Activated naive CD4-positive, alpha-beta T cell treated with anti-CD3 and anti-CD28 coated beads, Interleukin-2, amount 50 U/mL, for 72 hours (primary cell): ENCODE measurements around the gene ECI2. TPM values are rescaled to one million over a fixed set of nuclear protein-coding genes. Genes with fewer than 3 reads are reported as not detected.
"Not testable (repeated sequence)": the region's sequence is repeated elsewhere in the genome, so short reads cannot be mapped to it uniquely, and the experiment has no call there.

Source experiments
- ATAC-seq, 2 donors: fragments of 150-1000 bp; cut with Tn5 transposase; 2 replicates each; pipeline ENCODE4 v1.10.0; 2021; ENCODE audit warnings: mild to moderate bottlenecking in 2 of 2, moderate library complexity in 2 of 2
- DNase-seq, 2 donors: peaks; one replicate each; pipeline ENCODE4 v3.0.0; 2021 to 2022; ENCODE audit warnings: low spot score in 2 of 2
- H3K27ac Mint-ChIP-seq, 2 donors: one replicate each; pipeline ENCODE4 v1.8.0; 2022; ENCODE audit warnings: mild to moderate bottlenecking in 2 of 2, mixed read lengths in 2 of 2
- H3K36me3 Mint-ChIP-seq, 2 donors: one replicate each; pipeline ENCODE4 v1.8.0; 2022; ENCODE audit warnings: mixed read lengths in 2 of 2
- H3K9me3 Mint-ChIP-seq, 2 donors: one replicate each; pipeline ENCODE4 v1.8.0; 2022; ENCODE audit warnings: mixed read lengths in 2 of 2
- total RNA-seq, 2 donors: library from RNA; stranded (reverse); gene quantifications; one replicate each; pipeline ENCODE4 v1.2.3, GENCODE V29; 2022

Gene ECI2
- total RNA-seq, 2 donors from 2014 or later, result 44.7 to 50.0 TPM

DNA sequence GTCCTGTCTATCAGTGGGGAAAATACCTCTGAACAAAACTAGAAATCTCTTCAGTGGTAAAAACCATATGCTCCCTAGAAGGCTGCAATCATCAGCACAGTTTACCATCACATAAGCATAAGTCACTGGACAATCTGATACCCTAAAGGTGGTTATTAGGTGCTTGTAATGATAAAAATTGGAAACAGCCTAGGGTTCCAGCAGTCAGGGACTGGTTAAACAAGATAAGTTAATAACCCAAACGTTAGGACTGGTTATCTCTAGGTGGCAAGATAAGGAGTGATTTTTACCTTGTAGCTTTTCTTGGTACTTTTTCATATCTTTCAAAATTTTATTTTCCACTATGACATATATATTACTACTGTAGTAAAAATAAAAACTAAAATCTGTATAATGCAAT is 11.0 kb downstream of the ECI2 start:
- Mint-ChIP-seq H3K36me3 (peaks cover 19 to 29% of the 10 kb centered on the region in 2 donors), H3K27ac (peak overlapping the region in 1 of 2 donors; percentile 29), H3K9me3 (no peaks in the 10 kb centered on the region)
- DNase-seq, result no peak
- no peak for ATAC-seq

GRCh38 chr6:4115741-4116140 is 19.6 kb downstream of the ECI2 start:
- Mint-ChIP-seq H3K36me3 (peaks cover 43 to 46% of the 10 kb centered on the region in 2 donors), H3K9me3 (peaks cover 11 to 21% of the 10 kb centered on the region in 2 donors)
- ATAC-seq, result no peak

GRCh38 chr6:4114123-4114522 is 21.3 kb downstream of the ECI2 start:
- ATAC-seq (no peak), DNase-seq (no peak)
- Mint-ChIP-seq H3K27ac (no peak overlapping the region), H3K9me3 (peaks cover 11 to 21% of the 10 kb centered on the region in 2 donors), H3K36me3 (peaks cover 39 to 46% of the 10 kb centered on the region in 2 donors)

More at GRCh38 chr6:4115741-4116140, 19.6 kb downstream of the ECI2 start:
- DNase-seq, result no peak
- H3K27ac Mint-ChIP-seq, result no peak overlapping the region

- no peak for ATAC-seq
- Mint-ChIP-seq H3K27ac (no peak overlapping the region), H3K36me3 (peaks cover 39 to 45% of the 10 kb centered on the region in 2 donors), H3K9me3 (peaks cover 11 to 21% of the 10 kb centered on the region in 2 donors)
- no peak for DNase-seq
Measured at GRCh38 chr6:4113649-4114048, 21.7 kb downstream of the ECI2 start.

DNA sequence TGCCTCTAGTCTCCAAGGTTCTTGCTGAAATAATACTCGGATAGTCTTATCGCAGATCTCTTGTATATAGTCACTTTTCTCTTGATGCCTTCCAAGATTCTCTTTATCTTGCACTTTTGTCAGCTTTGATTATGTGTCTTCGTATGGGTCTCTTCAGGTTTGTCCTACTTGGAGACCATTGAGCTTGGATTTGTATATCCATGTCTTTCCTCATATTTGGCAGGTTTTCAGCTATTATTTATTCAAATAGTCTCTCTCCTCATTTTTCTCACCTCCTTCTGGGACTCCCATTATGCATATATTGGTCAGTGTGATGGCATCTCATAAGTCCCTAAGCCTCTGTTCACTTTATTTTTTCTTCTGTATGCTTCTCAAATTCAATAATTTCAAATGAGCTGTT is 23.0 kb downstream of the ECI2 start:
- no peak for ATAC-seq
- Mint-ChIP-seq H3K27ac (no peak overlapping the region), H3K9me3 (peaks cover 11 to 21% of the 10 kb centered on the region in 2 donors), H3K36me3 (peaks cover 36 to 38% of the 10 kb centered on the region in 2 donors)
- DNase-seq, result no peak

- Mint-ChIP-seq H3K9me3 (peaks cover 11 to 18% of the 10 kb centered on the region in 2 donors), H3K36me3 (peaks cover 11 to 20% of the 10 kb centered on the region in 2 donors)
- not testable (repeated sequence) for DNase-seq, ATAC-seq, H3K27ac Mint-ChIP-seq
Measured at GRCh38 chr6:4109363-4109815, 26.0 kb downstream of the ECI2 start.

- Mint-ChIP-seq H3K36me3 (peaks cover 4 to 12% of the 10 kb centered on the region in 2 donors), H3K27ac (no peak overlapping the region), H3K9me3 (peaks cover 7 to 11% of the 10 kb centered on the region in 2 donors)
- DNase-seq, result no peak
- no peak for ATAC-seq
Measured at GRCh38 chr6:4108561-4109093, 26.7 kb downstream of the ECI2 start.

DNA sequence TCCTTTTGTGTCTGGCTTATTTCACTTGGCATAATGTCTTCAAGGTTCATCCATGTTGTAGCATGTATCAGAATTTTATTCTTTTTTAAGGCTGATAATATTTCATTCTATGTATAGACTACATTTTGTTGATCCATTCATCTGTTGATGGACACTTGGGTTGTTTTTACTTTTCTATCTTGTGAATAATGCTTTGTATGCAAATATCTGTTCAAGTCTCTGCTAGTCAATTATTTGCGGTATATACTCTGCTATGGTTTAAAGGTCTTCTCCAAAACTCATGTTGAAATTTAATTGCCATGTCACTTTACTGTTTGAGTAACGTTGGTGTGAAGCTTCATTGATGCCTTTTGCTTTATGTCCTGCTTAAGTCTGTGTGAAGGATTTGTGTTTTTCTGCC is 27.5 kb downstream of the ECI2 start:
- H3K27ac Mint-ChIP-seq, result no peak overlapping the region
- no peak for DNase-seq
- peaks cover 0 to 7% of the 10 kb centered on the region in 2 donors for H3K36me3 Mint-ChIP-seq

GRCh38 chr6:4105980-4106536 is 29.3 kb downstream of the ECI2 start:
- ATAC-seq, result no peak
- H3K27ac Mint-ChIP-seq, result no peak overlapping the region
- no peak for DNase-seq
- H3K9me3 Mint-ChIP-seq, result no peaks in the 10 kb centered on the region
- H3K36me3 Mint-ChIP-seq, result no peaks in the 10 kb centered on the region

More for the DNA sequence above, 27.5 kb downstream of the ECI2 start:
- no peak for ATAC-seq
- peaks cover 2 to 7% of the 10 kb centered on the region in 2 donors for H3K9me3 Mint-ChIP-seq

DNA sequence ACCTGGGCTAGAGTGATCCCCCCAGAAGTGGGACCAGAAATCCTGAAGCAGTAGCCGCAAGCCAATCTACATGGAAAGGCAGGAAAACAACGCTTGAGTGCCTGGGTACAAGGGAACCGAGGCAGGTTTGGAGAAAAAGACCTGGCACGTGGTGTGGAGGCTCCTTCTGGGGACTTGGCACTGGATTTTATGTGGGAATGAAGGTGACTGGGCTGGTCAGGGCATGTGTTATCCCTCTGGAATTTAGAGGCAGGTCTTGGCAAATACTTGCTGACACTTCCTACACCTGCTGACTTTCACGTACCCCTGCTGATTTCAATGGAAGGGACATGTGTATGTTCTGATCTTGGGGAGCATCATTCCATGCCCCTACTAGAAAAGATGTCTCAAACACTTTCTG is 31.4 kb downstream of the ECI2 start:
- Mint-ChIP-seq H3K9me3 (no peaks in the 10 kb centered on the region), H3K36me3 (no peaks in the 10 kb centered on the region)
- ATAC-seq, result no peak

GRCh38 chr6:4102687-4103244 is 32.6 kb downstream of the ECI2 start:
- Mint-ChIP-seq H3K9me3 (no peaks in the 10 kb centered on the region), H3K27ac (no peak overlapping the region), H3K36me3 (no peaks in the 10 kb centered on the region)
- ATAC-seq (no peak), DNase-seq (no peak)

More for the DNA sequence above, 31.4 kb downstream of the ECI2 start:
- no peak overlapping the region for H3K27ac Mint-ChIP-seq
- DNase-seq, result no peak

DNA sequence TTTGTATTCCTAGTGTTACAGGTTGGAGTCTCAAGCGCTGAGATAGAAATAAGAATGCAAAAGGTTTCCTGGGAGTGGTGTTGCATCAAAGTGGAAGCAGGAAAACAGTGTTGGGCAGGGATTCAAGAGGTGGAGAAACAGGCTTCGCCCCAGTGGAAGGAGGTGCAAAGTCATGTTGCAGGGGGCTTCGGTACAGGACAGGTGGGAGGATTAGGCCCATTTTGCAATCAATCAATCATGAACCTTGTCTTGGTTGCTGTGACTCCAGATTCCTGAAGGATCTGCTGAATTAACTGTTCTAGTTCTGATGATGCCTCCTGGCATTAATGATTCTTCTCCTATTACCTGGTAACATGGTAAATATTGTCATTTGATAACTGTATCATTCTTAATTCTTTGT is 34.1 kb downstream of the ECI2 start:
- no peak for ATAC-seq
- no peaks in the 10 kb centered on the region for H3K36me3 Mint-ChIP-seq
- no peak overlapping the region for H3K27ac Mint-ChIP-seq
- H3K9me3 Mint-ChIP-seq, result no peaks in the 10 kb centered on the region
- DNase-seq, result no peak

DNA sequence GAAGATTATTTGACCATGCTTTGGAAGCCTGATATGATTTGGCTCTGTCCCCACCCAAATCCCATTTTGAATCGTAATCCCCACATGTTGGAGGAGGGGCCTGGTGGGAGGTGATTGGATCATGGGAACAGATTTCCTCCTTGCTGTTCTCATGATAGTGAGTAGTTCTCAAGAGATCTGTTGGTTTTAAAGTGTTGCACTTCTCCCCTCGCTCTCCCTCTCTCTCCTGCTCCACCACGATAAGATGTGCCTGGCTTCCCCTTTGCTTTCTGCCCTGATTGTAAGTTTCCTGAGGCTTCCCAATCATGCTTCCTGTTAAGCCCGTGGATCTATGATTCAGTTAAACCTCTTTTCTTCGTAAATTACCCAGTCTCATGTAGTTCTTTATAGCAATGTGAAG is 34.7 kb downstream of the ECI2 start:
- ATAC-seq, result no peak
- H3K9me3 Mint-ChIP-seq, result no peaks in the 10 kb centered on the region

DNA sequence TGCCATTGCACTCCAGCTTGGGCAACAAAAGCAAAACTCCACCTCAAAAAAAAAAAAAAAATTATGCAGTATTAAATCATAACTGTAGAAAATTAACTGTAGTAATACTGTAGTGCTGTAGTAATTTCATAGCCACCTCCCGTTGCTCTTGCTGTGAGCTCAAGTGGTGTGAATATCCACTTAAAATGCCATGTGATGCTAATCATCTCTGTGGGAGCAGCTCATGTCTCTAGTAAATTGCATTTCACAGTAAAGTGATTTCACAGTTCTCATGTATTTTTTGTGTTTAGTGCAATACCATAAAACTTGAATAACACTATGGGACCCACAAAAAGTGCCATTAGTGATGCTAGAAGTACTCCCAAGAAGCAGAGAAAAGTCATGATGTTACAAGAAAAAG is 42.1 kb downstream of the ECI2 start:
- DNase-seq (no peak), ATAC-seq (no peak)
- Mint-ChIP-seq H3K9me3 (no peaks in the 10 kb centered on the region), H3K27ac (no peak overlapping the region), H3K36me3 (no peaks in the 10 kb centered on the region)

More for the DNA sequence above, 34.7 kb downstream of the ECI2 start:
- H3K36me3 Mint-ChIP-seq, result no peaks in the 10 kb centered on the region
- DNase-seq, result no peak
- H3K27ac Mint-ChIP-seq, result no peak overlapping the region

- no peaks in the 10 kb centered on the region for H3K36me3 Mint-ChIP-seq
- H3K27ac Mint-ChIP-seq, result no peak overlapping the region
- no peak for DNase-seq
- no peaks in the 10 kb centered on the region for H3K9me3 Mint-ChIP-seq
- ATAC-seq, result no peak
Measured at GRCh38 chr6:4091941-4092340, 43.4 kb downstream of the ECI2 start.

DNA sequence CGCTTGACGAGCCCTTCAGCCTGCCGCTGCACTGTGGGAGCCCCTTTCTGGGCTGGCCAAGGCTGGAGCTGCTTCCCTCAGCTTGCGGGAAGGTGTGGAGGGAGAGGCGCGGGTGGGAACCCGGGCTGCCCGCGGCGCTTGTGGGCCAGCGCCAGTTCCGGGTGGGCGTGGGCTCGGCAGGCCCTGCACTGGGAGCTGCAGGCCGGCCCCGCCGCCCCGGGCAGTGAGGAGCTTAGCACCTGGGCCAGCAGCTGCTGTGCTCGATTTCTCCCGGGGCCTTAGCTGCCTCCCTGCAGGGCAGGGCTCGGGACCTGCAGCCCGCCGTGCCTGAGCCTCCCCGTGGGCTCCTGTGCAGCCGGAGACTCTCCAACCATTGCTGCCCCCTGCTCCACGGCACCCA is 45.3 kb downstream of the ECI2 start:
- not testable (repeated sequence) for H3K27ac Mint-ChIP-seq, DNase-seq, ATAC-seq, H3K36me3 Mint-ChIP-seq, H3K9me3 Mint-ChIP-seq

GRCh38 chr6:4088704-4089103 is 46.7 kb downstream of the ECI2 start:
- Mint-ChIP-seq H3K9me3 (no peaks in the 10 kb centered on the region), H3K27ac (no peak overlapping the region), H3K36me3 (no peaks in the 10 kb centered on the region)
- ATAC-seq (no peak), DNase-seq (no peak)

DNA sequence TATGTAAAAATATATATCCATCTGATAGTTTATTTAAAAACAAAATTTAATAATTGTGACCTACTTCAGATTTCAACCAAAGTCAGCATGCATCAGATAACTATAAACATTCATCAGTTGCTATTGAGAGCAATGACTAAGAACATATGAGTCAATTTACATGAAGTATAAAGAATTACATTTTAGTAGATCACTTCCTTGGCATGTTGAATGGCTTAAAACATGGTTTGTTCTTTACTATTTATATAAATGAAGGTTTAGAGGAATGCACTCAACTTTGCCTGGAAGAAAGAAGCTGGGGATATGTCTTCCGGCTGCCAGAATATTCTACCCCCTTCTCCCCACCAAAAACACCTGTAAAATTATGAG is 50.1 kb downstream of the ECI2 start:
- Mint-ChIP-seq H3K9me3 (no peaks in the 10 kb centered on the region), H3K36me3 (no peaks in the 10 kb centered on the region), H3K27ac (no peak overlapping the region)
- no peak for ATAC-seq
- no peak for DNase-seq
